OCI-LY7 (cell line): Measurements from ENCODE around the gene TWSG1. TPM values are rescaled to one million over a fixed set of nuclear protein-coding genes. Genes with fewer than 3 reads are reported as not detected.

Source experiments
- BruUV-seq: library from RNA; stranded (reverse); fragments of 400-500 nt; replicated peaks from 2 replicates; lab custom pipeline; 2021; lab: Mats Ljungman, UMichigan
- CTCF ChIA-PET: fragments of 300-600 bp; sonication (Branson Sonifier 250); formaldehyde crosslinking; loops from one replicate; lab custom pipeline; 2022; ENCODE audit warnings: antibody characterized with exemption; ENCODE audit not compliant: unreplicated experiment; lab: Charles Lee
- POLR2A ChIA-PET: fragments of 300-600 bp; sonication (Branson Sonifier 250); formaldehyde crosslinking; loops from one replicate; lab custom pipeline; 2022; ENCODE audit warnings: antibody characterized with exemption; lab: Charles Lee
- DNase-seq: peaks from one replicate; pipeline ENCODE4 v3.0.0-alpha.2; 2015; ENCODE audit warnings: low spot score
- H2AFZ ChIP-seq: fragments of 200-600 bp; sonication (generic), shearing (Covaris generic); 2 replicates; pipeline ENCODE4 v1.6.1; 2014; ENCODE audit warnings: mild to moderate bottlenecking, antibody characterized with exemption, low read length, moderate library complexity
- H3K27ac ChIP-seq: fragments of 200-600 bp; sonication (generic); 2 replicates; pipeline ENCODE4 v1.5.1; 2014; ENCODE audit warnings: mixed run types, low read depth, mild to moderate bottlenecking, moderate library complexity, low read length, inconsistent platforms; ENCODE audit not compliant: poor library complexity, severe bottlenecking
- H3K36me3 ChIP-seq: fragments of 200-600 bp; sonication (generic); 2 replicates; pipeline ENCODE4 v1.6.1; 2014; ENCODE audit warnings: mild to moderate bottlenecking, antibody characterized with exemption, low read length, moderate library complexity, mixed read lengths; ENCODE audit not compliant: insufficient read depth
- H3K4me1 ChIP-seq: fragments of 200-600 bp; sonication (generic); 2 replicates; pipeline ENCODE4 v1.5.1; 2014; ENCODE audit warnings: mild to moderate bottlenecking, low read length; ENCODE audit not compliant: insufficient read depth, poor library complexity, severe bottlenecking
- H3K4me2 ChIP-seq: fragments of 200-600 bp; sonication (generic); 2 replicates; pipeline ENCODE4 v1.6.1; 2014; ENCODE audit warnings: mild to moderate bottlenecking, low read length
- H3K4me3 ChIP-seq: fragments of 200-600 bp; sonication (generic); 2 replicates; pipeline ENCODE4 v1.5.1; 2014; ENCODE audit warnings: mild to moderate bottlenecking, low read depth, low read length; ENCODE audit not compliant: poor library complexity, severe bottlenecking
- H3K79me2 ChIP-seq: fragments of 200-600 bp; sonication (generic); 2 replicates; pipeline ENCODE4 v1.6.1; 2016; ENCODE audit warnings: low read depth, mild to moderate bottlenecking, low read length, moderate library complexity, mixed read lengths; ENCODE audit not compliant: insufficient read depth
- H3K9me2 ChIP-seq: fragments of 200-600 bp; sonication (generic); 2 replicates; pipeline ENCODE4 v1.6.1; 2016; ENCODE audit warnings: mild to moderate bottlenecking, low read length, mixed read lengths; ENCODE audit not compliant: insufficient read depth
- H3K9me3 ChIP-seq: fragments of 200-600 bp; sonication (generic); 2 replicates; pipeline ENCODE4 v1.6.1; 2014; ENCODE audit warnings: mild to moderate bottlenecking, mixed run types, low read length, mixed read lengths
- H4K20me1 ChIP-seq: fragments of 200-600 bp; sonication (generic); 2 replicates; pipeline ENCODE4 v1.6.1; 2014; ENCODE audit warnings: mild to moderate bottlenecking, antibody characterized with exemption, low read length, moderate library complexity, mixed read lengths; ENCODE audit not compliant: insufficient read depth
- EZH2phosphoT487 ChIP-seq: fragments of 200-600 bp; sonication (generic); IDR thresholded peaks from 2 replicates; pipeline ENCODE4 v1.6.1; 2018; ENCODE audit warnings: low read depth, borderline replicate concordance, mild to moderate bottlenecking, mixed run types, antibody characterized with exemption, low read length, moderate library complexity, mixed read lengths
- intact Hi-C: fragments of 100-400 bp; cut with micrococcal nuclease; formaldehyde crosslinking; loops from one replicate; pipeline ENCODE4 v1.10.0; 2022; ENCODE audit not compliant: unreplicated experiment
- total RNA-seq, 2 experiments: library from RNA; depleted of rRNA in 1 of 2; stranded (reverse); fragments of >200 nt in 1 of 2; shearing (Covaris generic) in 1 of 2; gene quantifications; 2 replicates each; pipeline ENCODE4 v1.2.3, GENCODE V29; 2014 to 2022
- TF ChIP-seq, protein P1 (sequence below): fragments of 200-600 bp; sonication (generic); conservative IDR thresholded peaks from 2 replicates; pipeline ENCODE4 v1.5.1; 2014; ENCODE audit warnings: mild to moderate bottlenecking, antibody characterized with exemption, low read length, moderate library complexity, mixed read lengths

Gene TWSG1
- total RNA-seq, 2 experiments from 2014 or later = 7.5 to 10.9 TPM

- Histone ChIP-seq H3K36me3 (no peaks in the 10 kb centered on the region), H3K4me1 (no peaks in the 10 kb centered on the region), H3K9me3 (peaks cover 5% of the 10 kb centered on the region; the same call in 1 of the 2 replicates), H4K20me1 (no peaks in the 10 kb centered on the region), H3K4me3 (no peak overlapping the region), H3K4me2 (no peak overlapping the region), H2AFZ (no peak overlapping the region), H3K79me2 (no peaks in the 10 kb centered on the region), H3K27ac (no peak overlapping the region), H3K9me2 (no peaks in the 10 kb centered on the region)
- BruUV-seq = no TSS peak
- ChIA-PET CTCF (no interaction called here), POLR2A (no interaction called here)
- no peak for DNase-seq
- no peak for TF ChIP-seq EZH2phosphoT487
- TF ChIP-seq, protein P1, sequence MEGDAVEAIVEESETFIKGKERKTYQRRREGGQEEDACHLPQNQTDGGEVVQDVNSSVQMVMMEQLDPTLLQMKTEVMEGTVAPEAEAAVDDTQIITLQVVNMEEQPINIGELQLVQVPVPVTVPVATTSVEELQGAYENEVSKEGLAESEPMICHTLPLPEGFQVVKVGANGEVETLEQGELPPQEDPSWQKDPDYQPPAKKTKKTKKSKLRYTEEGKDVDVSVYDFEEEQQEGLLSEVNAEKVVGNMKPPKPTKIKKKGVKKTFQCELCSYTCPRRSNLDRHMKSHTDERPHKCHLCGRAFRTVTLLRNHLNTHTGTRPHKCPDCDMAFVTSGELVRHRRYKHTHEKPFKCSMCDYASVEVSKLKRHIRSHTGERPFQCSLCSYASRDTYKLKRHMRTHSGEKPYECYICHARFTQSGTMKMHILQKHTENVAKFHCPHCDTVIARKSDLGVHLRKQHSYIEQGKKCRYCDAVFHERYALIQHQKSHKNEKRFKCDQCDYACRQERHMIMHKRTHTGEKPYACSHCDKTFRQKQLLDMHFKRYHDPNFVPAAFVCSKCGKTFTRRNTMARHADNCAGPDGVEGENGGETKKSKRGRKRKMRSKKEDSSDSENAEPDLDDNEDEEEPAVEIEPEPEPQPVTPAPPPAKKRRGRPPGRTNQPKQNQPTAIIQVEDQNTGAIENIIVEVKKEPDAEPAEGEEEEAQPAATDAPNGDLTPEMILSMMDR = no peak
- intact Hi-C loops = no loop called here
These were observed 38.2 kb upstream of the TWSG1 start for GRCh38 chr18:9296233-9297006.

- POLR2A ChIA-PET = no interaction called here
These were observed 37.6 kb upstream of the TWSG1 start for GRCh38 chr18:9297007-9297393.

More at GRCh38 chr18:9297007-9297393, 37.6 kb upstream of the TWSG1 start:
- H3K36me3 ChIP-seq = no peaks in the 10 kb centered on the region
- H3K9me2 ChIP-seq = no peaks in the 10 kb centered on the region
- H3K4me2 ChIP-seq = no peak overlapping the region
- no peaks in the 10 kb centered on the region for H3K79me2 ChIP-seq
- CTCF ChIA-PET = no interaction called here
- peaks cover 5% of the 10 kb centered on the region; the same call in 1 of the 2 replicates for H3K9me3 ChIP-seq
- no peaks in the 10 kb centered on the region for H4K20me1 ChIP-seq
- H3K27ac ChIP-seq = no peak overlapping the region
- no peak for DNase-seq
- BruUV-seq = no TSS peak
- H3K4me3 ChIP-seq = no peak overlapping the region
- intact Hi-C loops = no loop called here
- no peaks in the 10 kb centered on the region for H3K4me1 ChIP-seq
- no peak overlapping the region for H2AFZ ChIP-seq
- no peak for TF ChIP-seq EZH2phosphoT487
- TF ChIP-seq, protein P1 = no peak
